ENCODE results near the gene NDRG4.

DNA sequence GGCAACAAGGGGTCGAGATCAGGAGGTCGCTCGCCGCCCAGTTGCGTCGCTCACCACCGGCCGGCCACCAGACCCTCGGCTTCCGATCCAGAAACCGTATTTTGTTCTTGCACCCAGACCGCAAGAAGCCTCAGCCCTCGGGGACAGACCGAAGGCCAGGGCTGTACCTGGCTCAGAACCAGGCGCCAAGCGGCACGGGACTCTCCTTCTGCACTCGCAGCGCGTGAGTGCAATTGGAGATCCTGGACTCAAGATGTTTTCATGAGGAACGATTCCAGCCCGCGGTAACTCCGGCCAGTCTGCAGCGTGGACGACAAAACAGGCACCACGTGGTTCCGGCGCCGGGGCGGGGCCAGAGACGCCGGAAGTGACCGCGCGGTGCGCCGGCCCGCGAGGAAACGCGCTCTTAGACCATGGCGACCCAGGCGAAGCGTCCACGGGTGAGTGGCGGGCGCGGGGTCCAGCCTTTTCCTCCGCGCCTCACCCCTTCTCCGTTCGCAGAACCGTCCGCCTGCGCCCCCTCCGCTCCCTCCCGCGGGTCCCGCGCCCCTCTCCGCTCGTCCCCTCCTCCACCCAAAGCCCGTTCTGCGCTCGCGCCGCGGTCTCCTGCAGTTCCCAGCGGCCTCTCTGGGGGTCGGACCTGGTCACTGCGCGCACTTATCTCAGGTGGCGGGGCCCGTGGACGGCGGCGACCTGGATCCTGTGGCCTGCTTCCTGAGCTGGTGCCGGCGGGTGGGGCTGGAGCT is 15.4 kb downstream of the NDRG4 start, which contains the start of gene SETD6:
- no peak for TF ChIP-seq EZH2 (IDR thresholded peaks at IDR 0.05; ENCODE audit: borderline replicate concordance)
- TF ChIP-seq, protein P1, sequence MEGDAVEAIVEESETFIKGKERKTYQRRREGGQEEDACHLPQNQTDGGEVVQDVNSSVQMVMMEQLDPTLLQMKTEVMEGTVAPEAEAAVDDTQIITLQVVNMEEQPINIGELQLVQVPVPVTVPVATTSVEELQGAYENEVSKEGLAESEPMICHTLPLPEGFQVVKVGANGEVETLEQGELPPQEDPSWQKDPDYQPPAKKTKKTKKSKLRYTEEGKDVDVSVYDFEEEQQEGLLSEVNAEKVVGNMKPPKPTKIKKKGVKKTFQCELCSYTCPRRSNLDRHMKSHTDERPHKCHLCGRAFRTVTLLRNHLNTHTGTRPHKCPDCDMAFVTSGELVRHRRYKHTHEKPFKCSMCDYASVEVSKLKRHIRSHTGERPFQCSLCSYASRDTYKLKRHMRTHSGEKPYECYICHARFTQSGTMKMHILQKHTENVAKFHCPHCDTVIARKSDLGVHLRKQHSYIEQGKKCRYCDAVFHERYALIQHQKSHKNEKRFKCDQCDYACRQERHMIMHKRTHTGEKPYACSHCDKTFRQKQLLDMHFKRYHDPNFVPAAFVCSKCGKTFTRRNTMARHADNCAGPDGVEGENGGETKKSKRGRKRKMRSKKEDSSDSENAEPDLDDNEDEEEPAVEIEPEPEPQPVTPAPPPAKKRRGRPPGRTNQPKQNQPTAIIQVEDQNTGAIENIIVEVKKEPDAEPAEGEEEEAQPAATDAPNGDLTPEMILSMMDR (IDR thresholded peaks at IDR 0.05; ENCODE audit: poor library complexity): no peak

Measured in hepatocyte (in vitro differentiated cells).